HEK293 (cell line): ENCODE data around the gene PHEX.

Experiments
- CTCF ChIP-seq: fragments of 450-650 bp; formaldehyde crosslinking; IDR thresholded peaks from 2 replicates; pipeline ENCODE4 v1.5.1; 2016; ENCODE audit warnings: missing biosample characterization, missing genetic modification characterization
- ZBTB7A ChIP-seq: fragments of 450-650 bp; formaldehyde crosslinking; IDR thresholded peaks from 2 replicates; pipeline ENCODE4 v1.5.1; 2016; ENCODE audit warnings: low read depth, missing biosample characterization, missing genetic modification characterization
- ZNF174 ChIP-seq: fragments of 450-650 bp; formaldehyde crosslinking; IDR thresholded peaks from 2 replicates; pipeline ENCODE4 v1.5.0; 2017; ENCODE audit warnings: missing biosample characterization, mild to moderate bottlenecking, missing genetic modification characterization
- ZNF830 ChIP-seq: fragments of 450-650 bp; IDR thresholded peaks from 2 replicates; pipeline ENCODE4 v1.5.0; 2018; ENCODE audit warnings: missing biosample characterization, missing genetic modification characterization, low read depth, mild to moderate bottlenecking, moderate library complexity
- ZSCAN23 ChIP-seq: fragments of 450-650 bp; formaldehyde crosslinking; IDR thresholded peaks from 2 replicates; pipeline ENCODE4 v1.5.1; 2016; ENCODE audit warnings: missing biosample characterization, missing genetic modification characterization
- TF ChIP-seq, protein P1 (sequence below): fragments of 450-650 bp; formaldehyde crosslinking; IDR thresholded peaks from 2 replicates; pipeline ENCODE4 v1.5.1; 2016; ENCODE audit warnings: missing biosample characterization, missing genetic modification characterization
- TF ChIP-seq, protein P2 (sequence below): fragments of 450-650 bp; formaldehyde crosslinking; IDR thresholded peaks from 2 replicates; pipeline ENCODE4 v1.5.1; 2016; ENCODE audit warnings: missing biosample characterization, missing genetic modification characterization, borderline replicate concordance

DNA sequence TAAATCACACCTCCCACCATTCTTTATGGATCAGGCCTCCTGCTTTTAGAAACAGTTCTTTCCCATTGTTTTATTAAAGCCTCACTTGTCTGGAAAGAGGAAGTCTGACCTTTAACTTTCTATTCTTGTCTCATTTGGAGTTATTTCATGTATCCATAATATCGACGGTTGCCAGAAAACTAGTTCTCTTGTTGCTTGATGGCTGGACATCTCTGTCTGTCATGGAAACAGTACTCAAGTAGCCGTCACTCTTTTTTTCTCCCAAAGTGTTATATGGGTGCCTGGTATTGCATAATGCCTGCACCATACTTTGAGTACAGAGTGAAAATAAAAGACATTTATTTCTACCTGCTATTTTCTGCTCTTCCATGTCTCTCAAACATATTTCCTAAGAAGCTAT, 61.4 kb downstream of the PHEX start:
- TF ChIP-seq, protein P1, sequence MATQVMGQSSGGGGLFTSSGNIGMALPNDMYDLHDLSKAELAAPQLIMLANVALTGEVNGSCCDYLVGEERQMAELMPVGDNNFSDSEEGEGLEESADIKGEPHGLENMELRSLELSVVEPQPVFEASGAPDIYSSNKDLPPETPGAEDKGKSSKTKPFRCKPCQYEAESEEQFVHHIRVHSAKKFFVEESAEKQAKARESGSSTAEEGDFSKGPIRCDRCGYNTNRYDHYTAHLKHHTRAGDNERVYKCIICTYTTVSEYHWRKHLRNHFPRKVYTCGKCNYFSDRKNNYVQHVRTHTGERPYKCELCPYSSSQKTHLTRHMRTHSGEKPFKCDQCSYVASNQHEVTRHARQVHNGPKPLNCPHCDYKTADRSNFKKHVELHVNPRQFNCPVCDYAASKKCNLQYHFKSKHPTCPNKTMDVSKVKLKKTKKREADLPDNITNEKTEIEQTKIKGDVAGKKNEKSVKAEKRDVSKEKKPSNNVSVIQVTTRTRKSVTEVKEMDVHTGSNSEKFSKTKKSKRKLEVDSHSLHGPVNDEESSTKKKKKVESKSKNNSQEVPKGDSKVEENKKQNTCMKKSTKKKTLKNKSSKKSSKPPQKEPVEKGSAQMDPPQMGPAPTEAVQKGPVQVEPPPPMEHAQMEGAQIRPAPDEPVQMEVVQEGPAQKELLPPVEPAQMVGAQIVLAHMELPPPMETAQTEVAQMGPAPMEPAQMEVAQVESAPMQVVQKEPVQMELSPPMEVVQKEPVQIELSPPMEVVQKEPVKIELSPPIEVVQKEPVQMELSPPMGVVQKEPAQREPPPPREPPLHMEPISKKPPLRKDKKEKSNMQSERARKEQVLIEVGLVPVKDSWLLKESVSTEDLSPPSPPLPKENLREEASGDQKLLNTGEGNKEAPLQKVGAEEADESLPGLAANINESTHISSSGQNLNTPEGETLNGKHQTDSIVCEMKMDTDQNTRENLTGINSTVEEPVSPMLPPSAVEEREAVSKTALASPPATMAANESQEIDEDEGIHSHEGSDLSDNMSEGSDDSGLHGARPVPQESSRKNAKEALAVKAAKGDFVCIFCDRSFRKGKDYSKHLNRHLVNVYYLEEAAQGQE, result no peak
- TF ChIP-seq ZNF830, result no peak
- no peak for TF ChIP-seq CTCF (tag by site-specific recombination)
- no peak for TF ChIP-seq ZSCAN23 (tag by site-specific recombination)
- no peak for TF ChIP-seq ZBTB7A (tag by site-specific recombination)
- TF ChIP-seq ZNF174 (tag by site-specific recombination), result no peak
- TF ChIP-seq, protein P2, sequence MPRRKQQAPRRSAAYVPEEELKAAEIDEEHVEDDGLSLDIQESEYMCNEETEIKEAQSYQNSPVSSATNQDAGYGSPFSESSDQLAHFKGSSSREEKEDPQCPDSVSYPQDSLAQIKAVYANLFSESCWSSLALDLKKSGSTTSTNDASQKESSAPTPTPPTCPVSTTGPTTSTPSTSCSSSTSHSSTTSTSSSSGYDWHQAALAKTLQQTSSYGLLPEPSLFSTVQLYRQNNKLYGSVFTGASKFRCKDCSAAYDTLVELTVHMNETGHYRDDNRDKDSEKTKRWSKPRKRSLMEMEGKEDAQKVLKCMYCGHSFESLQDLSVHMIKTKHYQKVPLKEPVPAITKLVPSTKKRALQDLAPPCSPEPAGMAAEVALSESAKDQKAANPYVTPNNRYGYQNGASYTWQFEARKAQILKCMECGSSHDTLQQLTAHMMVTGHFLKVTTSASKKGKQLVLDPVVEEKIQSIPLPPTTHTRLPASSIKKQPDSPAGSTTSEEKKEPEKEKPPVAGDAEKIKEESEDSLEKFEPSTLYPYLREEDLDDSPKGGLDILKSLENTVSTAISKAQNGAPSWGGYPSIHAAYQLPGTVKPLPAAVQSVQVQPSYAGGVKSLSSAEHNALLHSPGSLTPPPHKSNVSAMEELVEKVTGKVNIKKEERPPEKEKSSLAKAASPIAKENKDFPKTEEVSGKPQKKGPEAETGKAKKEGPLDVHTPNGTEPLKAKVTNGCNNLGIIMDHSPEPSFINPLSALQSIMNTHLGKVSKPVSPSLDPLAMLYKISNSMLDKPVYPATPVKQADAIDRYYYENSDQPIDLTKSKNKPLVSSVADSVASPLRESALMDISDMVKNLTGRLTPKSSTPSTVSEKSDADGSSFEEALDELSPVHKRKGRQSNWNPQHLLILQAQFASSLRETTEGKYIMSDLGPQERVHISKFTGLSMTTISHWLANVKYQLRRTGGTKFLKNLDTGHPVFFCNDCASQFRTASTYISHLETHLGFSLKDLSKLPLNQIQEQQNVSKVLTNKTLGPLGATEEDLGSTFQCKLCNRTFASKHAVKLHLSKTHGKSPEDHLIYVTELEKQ, result no peak
